Measurements from ENCODE around the gene GGTA1.
A peak's percentile ranks its signal among the peaks of the same experiment; 100 is the strongest.
"Not testable (repeated sequence)": the region's sequence is repeated elsewhere in the genome, so short reads cannot be mapped to it uniquely, and the experiment has no call there.

The GGTA1 gene

GRCh38 chr9:121498487-121499176 lies 1.0 kb downstream of the GGTA1 start:
- peak; percentile 76 to 80 for DNase-seq

- peak; percentile 72 to 78 for DNase-seq
Measured at GRCh38 chr9:121498150-121498486, 1.5 kb downstream of the GGTA1 start.

GRCh38 chr9:121495976-121496375 lies 3.7 kb downstream of the GGTA1 start:
- DNase-seq, result no peak

- DNase-seq, result peak; percentile 38 to 44
Measured at GRCh38 chr9:121494192-121494591, 5.5 kb downstream of the GGTA1 start.

- DNase-seq, result no peak
Measured at GRCh38 chr9:121491111-121491510, 8.5 kb downstream of the GGTA1 start.

- DNase-seq, result no peak
Measured at GRCh38 chr9:121489344-121489743, 10.3 kb downstream of the GGTA1 start.

GRCh38 chr9:121486043-121486442 lies 13.6 kb downstream of the GGTA1 start:
- peak in 1 of 2 donors; percentile 50 for DNase-seq

GRCh38 chr9:121485623-121486022 lies 14.0 kb downstream of the GGTA1 start:
- DNase-seq, result peak; percentile 71 to 79

GRCh38 chr9:121484651-121485446 lies 14.8 kb downstream of the GGTA1 start:
- no peak for DNase-seq

GRCh38 chr9:121483473-121484031 lies 16.1 kb downstream of the GGTA1 start:
- DNase-seq, result no peak

- no peak for DNase-seq
Measured at GRCh38 chr9:121483049-121483448, 16.6 kb downstream of the GGTA1 start.

GRCh38 chr9:121478816-121479676 lies 20.6 kb downstream of the GGTA1 start:
- DNase-seq, result no peak

- no peak for DNase-seq
Measured at GRCh38 chr9:121476156-121476555, 23.5 kb downstream of the GGTA1 start.

GRCh38 chr9:121474231-121474947 lies 25.3 kb downstream of the GGTA1 start:
- no peak for DNase-seq

GRCh38 chr9:121473229-121473628 lies 26.4 kb downstream of the GGTA1 start:
- no peak for DNase-seq

- no peak for DNase-seq
Measured at GRCh38 chr9:121472446-121472845, 27.2 kb downstream of the GGTA1 start.

GRCh38 chr9:121466142-121466541 lies 33.5 kb downstream of the GGTA1 start:
- DNase-seq, result no peak

- DNase-seq, result no peak
Measured at GRCh38 chr9:121464968-121465367, 34.7 kb downstream of the GGTA1 start.

GRCh38 chr9:121463026-121463807 lies 36.4 kb downstream of the GGTA1 start:
- peak; percentile 36 to 80 for DNase-seq

GRCh38 chr9:121459513-121459912 lies 40.1 kb downstream of the GGTA1 start:
- DNase-seq, result no peak

GRCh38 chr9:121458449-121458848 lies 41.2 kb downstream of the GGTA1 start:
- not testable (repeated sequence) for DNase-seq
